Upper lobe of left lung (tissue), 6 donors: ENCODE results near the gene MACROD2. TPM values are rescaled to one million over a fixed set of nuclear protein-coding genes. Genes with fewer than 3 reads are reported as not detected.

Source experiments
- ATAC-seq, 2 donors: fragments of 200-7000 bp; cut with Tn5 transposase; one replicate each; pipeline ENCODE4 v1.9.1; 2022; ENCODE audit warnings: mild to moderate bottlenecking in 2 of 2, moderate library complexity in 2 of 2; ENCODE audit not compliant: low FRiP score in 2 of 2
- DNase-seq, 2 donors: peaks; one replicate each; pipeline ENCODE4 v3.0.0-alpha.2; 2019 to 2020
- H3K27ac ChIP-seq, 4 donors: fragments of 200-600 bp; sonication (generic); one replicate each; pipeline ENCODE4 v1.5.1; 2016 to 2019
- H3K27me3 ChIP-seq, 4 donors: fragments of 200-600 bp; sonication (generic); one replicate each; pipeline ENCODE4 v1.5.1; 2017 to 2019
- H3K36me3 ChIP-seq, 4 donors: fragments of 200-600 bp; sonication (generic); one replicate each; pipeline ENCODE4 v1.5.1; 2016 to 2019
- H3K4me1 ChIP-seq, 4 donors: fragments of 200-600 bp; sonication (generic); one replicate each; pipeline ENCODE4 v1.5.1; 2018 to 2019
- H3K4me3 ChIP-seq, 4 donors: fragments of 200-600 bp; sonication (generic); one replicate each; pipeline ENCODE4 v1.5.1; 2017 to 2019; ENCODE audit warnings: mild to moderate bottlenecking in 2 of 4, moderate library complexity in 1 of 4
- H3K9me3 ChIP-seq, 4 donors: fragments of 200-600 bp; sonication (generic); one replicate each; pipeline ENCODE4 v1.5.1; 2018 to 2019
- CTCF ChIP-seq, 6 experiments: fragments of 450-650 bp in 4 of 6; fragments of 200-600 bp in 2 of 6; sonication (generic) in 2 of 6; IDR thresholded peaks; one replicate each; pipeline ENCODE4 v1.5.1; 2016 to 2019; ENCODE audit warnings: antibody characterized with exemption in 6 of 6
- EP300 ChIP-seq, 4 donors: sonication (generic); formaldehyde crosslinking; IDR thresholded peaks; one replicate each; pipeline ENCODE4 v1.5.1; 2017; ENCODE audit warnings: antibody characterized with exemption in 4 of 4, control low read depth in 2 of 4
- POLR2A ChIP-seq, 4 donors: fragments of 450-650 bp; IDR thresholded peaks; one replicate each; pipeline ENCODE4 v1.5.1; 2016 to 2017; ENCODE audit warnings: antibody characterized with exemption in 4 of 4, mild to moderate bottlenecking in 2 of 4
- POLR2AphosphoS5 ChIP-seq, 2 donors: sonication (generic); formaldehyde crosslinking; IDR thresholded peaks; one replicate each; pipeline ENCODE4 v1.5.1; 2017; ENCODE audit warnings: antibody characterized with exemption in 2 of 2
- WGBS, 2 donors: methylation state at CpG; one replicate each; pipeline ENCODE4 v1.1.5; 2017 to 2018; 5-methylcytosine and 5-hydroxymethylcytosine counted together
- total RNA-seq, 6 donors: library from RNA; depleted of rRNA in 4 of 6; stranded (reverse); fragments of >200 nt in 4 of 6; gene quantifications; one replicate each; pipeline versions ENCODE4 v1.1.0 to v1.2.1, GENCODE V29; 2016 to 2021
- donor health status: DM: no; HTN: no; CAD: no; lungs with moderate emphysema.
- donor health status: DM: no; HTN: yes; CAD: no; lungs with severe emphysema.

Gene MACROD2
- total RNA-seq, 6 donors from 2014 or later, result 20.7 to 84.3 (median 36.3) TPM

- Histone ChIP-seq H3K27me3 (no peaks in the 10 kb centered on the region), H3K4me1 (no peaks in the 10 kb centered on the region), H3K4me3 (no peak overlapping the region), H3K36me3 (no peaks in the 10 kb centered on the region), H3K27ac (no peak overlapping the region), H3K9me3 (no peaks in the 10 kb centered on the region)
- 60 to 71% methylated on average over 3 of the region's 3 CpGs for WGBS, 2 donors
- no peak for DNase-seq
- TF ChIP-seq CTCF (IDR thresholded peaks at IDR 0.05), result no peak
- TF ChIP-seq POLR2A (IDR thresholded peaks at IDR 0.05), result no peak
- no peak for TF ChIP-seq EP300 (IDR thresholded peaks at IDR 0.05)
- TF ChIP-seq POLR2AphosphoS5 (IDR thresholded peaks at IDR 0.05), result no peak
- no peak for ATAC-seq
Observed at GRCh38 chr20:15396900-15397299, 1401.6 kb downstream of the MACROD2 start.

GRCh38 chr20:15399781-15400180 is 1404.5 kb downstream of the MACROD2 start:
- Histone ChIP-seq H3K9me3 (no peaks in the 10 kb centered on the region), H3K4me1 (no peaks in the 10 kb centered on the region), H3K27me3 (no peaks in the 10 kb centered on the region), H3K36me3 (no peaks in the 10 kb centered on the region), H3K4me3 (no peak overlapping the region), H3K27ac (no peak overlapping the region)
- no peak for ATAC-seq
- DNase-seq, result no peak
- no peak for TF ChIP-seq EP300 (IDR thresholded peaks at IDR 0.05)
- TF ChIP-seq CTCF (IDR thresholded peaks at IDR 0.05), result no peak
- WGBS, 2 donors, result 77 to 80% methylated on average over 2 of the region's 2 CpGs

- 88 to 91% methylated on average over 3 of the region's 3 CpGs for WGBS, 2 donors
- H3K36me3 ChIP-seq, result no peaks in the 10 kb centered on the region
- ATAC-seq (no peak), DNase-seq (no peak)
- no peaks in the 10 kb centered on the region for H3K9me3 ChIP-seq
- TF ChIP-seq EP300 (IDR thresholded peaks at IDR 0.05) (no peak), POLR2A (IDR thresholded peaks at IDR 0.05) (no peak), CTCF (IDR thresholded peaks at IDR 0.05) (no peak), POLR2AphosphoS5 (IDR thresholded peaks at IDR 0.05) (no peak)
- no peaks in the 10 kb centered on the region for H3K4me1 ChIP-seq
- no peak overlapping the region for H3K27ac ChIP-seq
- no peak overlapping the region for H3K4me3 ChIP-seq
- no peaks in the 10 kb centered on the region for H3K27me3 ChIP-seq
Observed at GRCh38 chr20:15406072-15406471, 1410.8 kb downstream of the MACROD2 start.

GRCh38 chr20:15411781-15412180 is 1416.5 kb downstream of the MACROD2 start:
- DNase-seq (no peak), ATAC-seq (no peak)
- Histone ChIP-seq H3K9me3 (no peaks in the 10 kb centered on the region), H3K36me3 (no peaks in the 10 kb centered on the region), H3K4me3 (no peak overlapping the region), H3K27me3 (no peaks in the 10 kb centered on the region), H3K4me1 (no peaks in the 10 kb centered on the region), H3K27ac (no peak overlapping the region)
- TF ChIP-seq POLR2AphosphoS5 (IDR thresholded peaks at IDR 0.05) (no peak), POLR2A (IDR thresholded peaks at IDR 0.05) (no peak), CTCF (IDR thresholded peaks at IDR 0.05) (no peak), EP300 (IDR thresholded peaks at IDR 0.05) (no peak)
- 65 to 81% methylated on average over 3 of the region's 3 CpGs for WGBS, 2 donors

GRCh38 chr20:15415908-15416307 is 1420.6 kb downstream of the MACROD2 start:
- Histone ChIP-seq H3K27ac (no peak overlapping the region), H3K27me3 (no peaks in the 10 kb centered on the region), H3K4me1 (no peaks in the 10 kb centered on the region), H3K36me3 (no peaks in the 10 kb centered on the region), H3K4me3 (no peak overlapping the region), H3K9me3 (no peaks in the 10 kb centered on the region)
- ATAC-seq (no peak), DNase-seq (no peak)
- 83 to 94% methylated on average over 2 of the region's 2 CpGs for WGBS, 2 donors
- TF ChIP-seq POLR2A (IDR thresholded peaks at IDR 0.05) (no peak), EP300 (IDR thresholded peaks at IDR 0.05) (no peak), CTCF (IDR thresholded peaks at IDR 0.05) (no peak), POLR2AphosphoS5 (IDR thresholded peaks at IDR 0.05) (no peak)
